GM21723 (cell line): ENCODE data around the gene FANCG.

Source experiments
- ATAC-seq: cut with Tn5 transposase; IDR thresholded peaks from one replicate; pipeline ENCODE4 v1.9.1; 2021; ENCODE audit warnings: mild to moderate bottlenecking, moderate library complexity; ENCODE audit not compliant: unreplicated experiment

FANCG gene

DNA sequence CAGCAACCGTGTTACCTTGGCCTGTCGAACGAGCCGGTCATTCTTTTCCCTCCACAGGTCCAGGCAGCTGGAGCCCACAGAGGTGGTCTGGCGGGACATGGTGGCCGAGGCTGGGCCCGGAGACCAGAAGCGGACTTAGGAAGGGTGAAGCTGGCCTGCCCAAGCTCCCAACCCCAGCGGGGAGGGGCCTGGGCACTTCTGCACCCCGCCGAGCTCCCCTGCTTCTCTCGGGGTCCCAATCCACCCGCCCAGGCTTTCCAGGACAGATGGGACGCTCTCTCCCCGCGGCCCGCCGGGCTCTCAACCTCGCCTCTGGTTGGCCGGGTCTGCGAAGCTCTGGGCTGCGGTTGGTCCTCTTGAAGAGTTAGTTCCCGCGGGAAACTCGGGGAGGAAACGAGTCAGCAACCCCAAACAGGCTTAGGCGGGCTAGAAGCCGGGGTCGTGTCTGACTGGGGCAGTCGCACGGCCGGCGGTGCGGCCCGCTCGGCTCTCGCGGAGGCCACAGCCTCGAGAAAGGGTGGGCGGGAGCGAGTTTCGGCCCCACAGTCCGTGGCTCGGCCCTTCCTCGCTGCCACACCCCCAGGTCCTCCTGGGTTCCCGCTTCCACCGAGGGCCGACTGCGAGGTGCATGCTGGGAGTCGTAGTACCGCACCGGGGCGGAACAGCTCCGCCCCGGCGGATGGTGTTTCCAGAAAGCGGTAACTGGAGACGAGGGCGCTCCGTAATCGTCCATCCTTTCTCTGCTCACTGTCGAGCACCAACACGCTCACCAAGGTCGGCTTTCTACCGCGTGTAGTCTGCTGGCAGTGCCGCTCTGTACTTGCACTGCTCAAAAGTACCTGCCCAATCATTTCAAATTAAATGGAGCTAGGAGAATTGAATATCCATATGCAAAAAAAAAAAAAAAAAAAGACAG, at the start of gene FANCG:
FANCG (minus strand) TSS at position 517 of the 916 bp plus-strand sequence; CDS start at position 99, 418 bp downstream.
- peak; percentile 92 for ATAC-seq

GRCh38 chr9:35116898-35117551, 37.3 kb upstream of the FANCG start:
- peak; percentile 55 for ATAC-seq

- no peak for ATAC-seq
Measured at GRCh38 chr9:35116539-35116897, 36.8 kb upstream of the FANCG start.

- peak; percentile 65 for ATAC-seq
Measured at GRCh38 chr9:35115680-35116538, 36.2 kb upstream of the FANCG start, which contains the start of gene ATOSB. ATOSB (minus strand) TSS chr9:35115862; CDS start chr9:35108274, 7,588 bp downstream.

- ATAC-seq, result no peak
Measured at GRCh38 chr9:35114840-35115628, 35.3 kb upstream of the FANCG start.

GRCh38 chr9:35114113-35114839, 34.5 kb upstream of the FANCG start:
- peak; percentile 25 for ATAC-seq

DNA sequence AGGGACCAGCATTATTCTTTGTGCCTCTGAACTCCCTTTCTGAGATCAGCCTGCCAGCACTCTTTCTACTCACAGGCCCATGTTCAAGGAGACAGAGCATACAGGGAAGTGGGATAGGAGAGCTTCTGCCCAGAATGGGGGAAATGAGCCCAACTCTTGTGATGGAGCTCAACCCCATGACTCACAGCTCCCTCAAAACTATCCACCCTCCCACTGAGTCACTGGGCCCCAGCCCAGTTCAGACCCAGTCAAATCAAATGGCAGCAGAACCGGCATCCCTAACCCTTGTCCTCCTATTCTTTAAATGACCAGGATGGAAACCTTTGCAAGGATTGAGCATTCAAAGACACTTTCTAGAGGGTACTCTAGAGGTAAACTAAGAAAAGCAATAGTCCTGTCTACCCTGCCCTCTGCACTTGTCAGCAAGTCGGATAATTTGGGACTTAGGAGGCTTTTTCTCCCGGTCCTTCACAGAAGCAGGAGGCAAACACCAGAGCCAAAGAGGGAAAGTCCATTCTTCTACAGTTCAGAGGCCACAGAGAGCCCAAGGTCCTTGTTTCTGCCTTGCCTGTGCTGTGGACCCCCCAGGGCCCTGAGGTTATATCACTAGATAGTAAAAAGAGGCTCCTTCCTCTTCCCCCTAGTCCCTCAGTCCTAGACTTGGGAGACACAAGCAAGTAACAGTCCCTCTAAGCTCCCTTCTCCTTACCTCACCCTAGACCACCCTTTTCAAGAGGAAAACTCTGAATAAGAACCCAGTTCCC, 32.7 kb upstream of the FANCG start:
- no peak for ATAC-seq

GRCh38 chr9:35111001-35111933, 31.5 kb upstream of the FANCG start:
- ATAC-seq, result peak; percentile 65

DNA sequence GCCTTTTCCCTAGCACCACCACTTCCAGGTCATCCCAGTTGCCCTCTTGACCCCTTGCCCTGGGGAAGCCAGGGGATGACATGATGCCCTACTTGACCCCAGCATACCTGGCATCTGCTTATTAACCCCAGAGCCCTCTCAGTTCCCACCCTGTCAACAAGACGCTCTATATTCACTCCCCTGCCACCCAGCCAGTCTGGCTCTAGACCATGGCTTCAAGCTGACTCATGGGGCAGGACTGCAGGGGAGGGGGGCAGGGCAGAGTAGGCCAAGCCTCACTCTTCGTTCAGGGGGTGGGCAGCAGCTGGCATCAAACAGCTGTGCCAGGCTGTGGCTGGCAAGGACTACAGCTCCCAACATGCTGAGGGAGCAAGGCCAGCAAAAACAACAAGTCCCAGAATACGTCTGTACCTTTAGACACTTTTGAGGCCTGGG, 30.6 kb upstream of the FANCG start:
- ATAC-seq, result no peak

DNA sequence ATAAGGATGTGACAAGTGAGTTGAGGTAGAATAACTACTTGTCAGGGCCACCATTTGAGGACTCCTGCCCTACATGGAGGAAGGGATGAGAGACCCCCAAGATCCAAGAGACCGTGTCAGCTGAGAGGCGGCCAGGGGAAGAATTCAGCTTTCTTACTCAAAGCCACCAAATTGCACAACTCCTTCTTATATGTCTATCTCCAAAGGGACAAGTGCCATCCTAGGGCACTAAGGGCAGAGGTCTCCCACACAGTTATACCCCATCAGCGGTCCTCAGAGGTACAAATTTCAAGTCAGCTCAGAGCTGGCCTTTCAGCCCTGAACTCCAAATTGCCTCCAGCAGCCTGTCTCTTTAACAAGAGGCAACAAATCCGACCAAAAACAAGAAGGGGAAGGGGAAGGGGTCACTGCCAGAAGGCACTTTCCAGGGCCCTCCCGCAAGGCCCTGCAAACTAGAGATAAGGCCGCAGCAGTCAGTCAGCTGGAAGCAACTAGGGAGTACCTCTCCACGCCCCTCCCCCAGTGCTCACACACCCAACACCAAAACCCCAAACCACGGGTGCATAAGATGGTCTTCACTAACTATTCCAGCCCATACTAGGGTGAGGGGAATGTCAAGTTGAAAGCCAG, 29.3 kb upstream of the FANCG start:
- no peak for ATAC-seq

- ATAC-seq, result no peak
Measured at GRCh38 chr9:35108461-35108860, 28.7 kb upstream of the FANCG start.

GRCh38 chr9:35107297-35108290, 27.9 kb upstream of the FANCG start:
- no peak for ATAC-seq

DNA sequence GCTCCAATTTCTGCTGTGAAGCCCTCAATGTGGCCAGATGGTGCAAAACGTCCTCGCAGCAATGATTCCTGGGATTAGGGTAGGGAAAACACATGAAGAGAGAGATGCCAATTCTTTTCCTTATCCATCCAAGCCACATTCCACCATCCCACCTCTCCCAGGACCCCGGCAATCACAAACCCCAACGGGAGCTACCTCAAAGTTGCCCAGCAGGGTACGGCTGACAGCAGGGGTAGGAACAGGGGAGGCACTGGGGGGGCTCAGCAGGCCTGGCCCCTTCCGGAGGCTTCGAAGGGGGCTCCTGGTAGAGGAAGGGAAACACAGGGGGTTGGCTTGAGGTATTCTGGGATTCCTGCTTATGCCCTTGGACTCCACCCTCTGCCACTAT, 26.6 kb upstream of the FANCG start:
- no peak for ATAC-seq

- ATAC-seq, result no peak
Measured at GRCh38 chr9:35105571-35106342, 26.0 kb upstream of the FANCG start.

DNA sequence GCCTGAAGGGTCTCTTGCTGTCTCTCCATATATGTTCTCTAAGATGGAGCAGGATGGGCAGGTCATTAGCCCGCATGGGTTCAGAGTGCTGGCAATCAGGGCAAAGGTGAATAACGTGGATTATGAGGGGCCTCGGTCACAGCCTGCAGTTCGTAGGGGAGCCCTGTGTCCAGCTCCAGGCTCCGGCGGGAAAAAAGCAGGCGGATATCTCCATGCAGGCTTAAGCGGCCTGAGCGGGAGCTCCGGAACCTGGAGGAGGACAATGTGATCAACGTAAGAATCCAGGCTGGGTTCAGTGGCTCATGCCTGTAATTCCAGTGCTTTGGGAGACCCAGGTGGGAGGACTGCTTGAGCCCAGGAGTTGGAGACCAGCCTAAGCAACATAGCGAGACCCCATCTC, 25.4 kb upstream of the FANCG start:
- no peak for ATAC-seq
